HTR-8/SVneo (cell line): ENCODE measurements around the gene IGFBP6.

Experiments
- DNase-seq: peaks from one replicate; pipeline ENCODE4 v3.0.0; 2011; ENCODE audit warnings: low spot score, mixed read lengths; ENCODE audit not compliant: insufficient read length
- FAIRE-seq: peaks from 2 replicates; lab custom pipeline; 2011; peaks lifted over from hg19 to GRCh38; lab: Jason Lieb, UNC

The IGFBP6 gene, protein sequence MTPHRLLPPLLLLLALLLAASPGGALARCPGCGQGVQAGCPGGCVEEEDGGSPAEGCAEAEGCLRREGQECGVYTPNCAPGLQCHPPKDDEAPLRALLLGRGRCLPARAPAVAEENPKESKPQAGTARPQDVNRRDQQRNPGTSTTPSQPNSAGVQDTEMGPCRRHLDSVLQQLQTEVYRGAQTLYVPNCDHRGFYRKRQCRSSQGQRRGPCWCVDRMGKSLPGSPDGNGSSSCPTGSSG

DNA sequence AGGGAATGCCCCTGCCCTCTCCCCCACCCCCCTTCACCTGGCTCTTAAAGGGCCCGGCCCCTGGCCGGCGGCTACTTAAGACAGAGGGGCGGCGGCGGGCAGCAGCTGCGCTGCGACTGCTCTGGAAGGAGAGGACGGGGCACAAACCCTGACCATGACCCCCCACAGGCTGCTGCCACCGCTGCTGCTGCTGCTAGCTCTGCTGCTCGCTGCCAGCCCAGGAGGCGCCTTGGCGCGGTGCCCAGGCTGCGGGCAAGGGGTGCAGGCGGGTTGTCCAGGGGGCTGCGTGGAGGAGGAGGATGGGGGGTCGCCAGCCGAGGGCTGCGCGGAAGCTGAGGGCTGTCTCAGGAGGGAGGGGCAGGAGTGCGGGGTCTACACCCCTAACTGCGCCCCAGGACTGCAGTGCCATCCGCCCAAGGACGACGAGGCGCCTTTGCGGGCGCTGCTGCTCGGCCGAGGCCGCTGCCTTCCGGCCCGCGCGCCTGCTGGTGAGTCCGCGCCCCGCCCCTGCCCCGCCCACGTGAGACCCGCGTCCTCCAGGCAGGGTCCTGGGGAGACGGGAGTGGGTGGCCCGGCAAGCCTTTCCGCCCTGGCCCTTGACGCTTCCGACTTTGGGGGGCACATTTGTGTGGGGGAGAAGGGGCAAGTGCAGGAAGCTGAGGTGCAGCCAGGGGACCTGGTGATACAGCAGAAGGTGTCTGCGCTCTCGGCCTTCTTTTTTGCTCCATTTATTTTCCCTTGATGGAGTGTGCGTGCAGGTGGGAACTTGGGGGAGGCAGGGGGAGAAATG is at the start of gene IGFBP6:
Gene IGFBP6 (plus strand): TSS at position 104 of the 790 bp plus-strand sequence. CDS start 51 bp downstream, at position 155.
- FAIRE-seq (peak; percentile 58), DNase-seq (peak; percentile 30)

DNA sequence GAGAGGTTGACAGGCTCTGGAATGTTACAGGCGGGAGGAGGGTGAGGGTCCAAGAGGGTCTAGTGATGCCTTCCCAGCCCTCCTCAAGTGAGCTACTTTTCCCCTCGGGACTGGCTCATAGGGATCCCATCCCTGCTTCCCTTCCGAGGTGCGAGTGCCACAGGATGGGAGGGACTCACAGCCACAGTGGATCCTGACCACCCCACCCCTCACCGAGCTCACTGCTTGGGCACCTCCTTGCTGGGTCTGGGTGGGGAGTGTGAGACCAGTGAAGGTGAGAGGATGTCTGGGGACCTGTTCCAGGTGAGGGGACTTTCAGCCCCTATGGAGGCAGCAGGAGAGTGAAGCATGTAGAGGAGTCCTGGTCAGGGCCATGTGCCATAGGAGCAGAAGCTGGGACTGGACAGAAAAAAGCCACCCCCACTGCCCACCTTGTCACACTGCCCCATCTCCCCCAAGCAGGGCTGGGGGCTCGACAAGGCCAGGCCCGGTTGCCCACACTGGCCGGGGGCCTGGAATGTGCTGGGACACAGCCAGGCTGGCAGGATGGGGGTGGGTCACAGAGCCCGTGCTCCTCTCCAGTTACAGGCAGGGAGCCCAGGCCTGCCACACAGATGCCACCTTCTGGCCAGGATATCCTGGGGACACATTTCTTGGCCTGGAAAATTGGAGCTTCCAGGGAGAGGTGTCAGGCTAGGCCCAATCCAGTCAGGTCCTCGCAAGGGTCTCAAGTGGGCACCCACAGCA is 49.3 kb upstream of the IGFBP6 start:
- DNase-seq (peak; percentile 50), FAIRE-seq (no peak)

DNA sequence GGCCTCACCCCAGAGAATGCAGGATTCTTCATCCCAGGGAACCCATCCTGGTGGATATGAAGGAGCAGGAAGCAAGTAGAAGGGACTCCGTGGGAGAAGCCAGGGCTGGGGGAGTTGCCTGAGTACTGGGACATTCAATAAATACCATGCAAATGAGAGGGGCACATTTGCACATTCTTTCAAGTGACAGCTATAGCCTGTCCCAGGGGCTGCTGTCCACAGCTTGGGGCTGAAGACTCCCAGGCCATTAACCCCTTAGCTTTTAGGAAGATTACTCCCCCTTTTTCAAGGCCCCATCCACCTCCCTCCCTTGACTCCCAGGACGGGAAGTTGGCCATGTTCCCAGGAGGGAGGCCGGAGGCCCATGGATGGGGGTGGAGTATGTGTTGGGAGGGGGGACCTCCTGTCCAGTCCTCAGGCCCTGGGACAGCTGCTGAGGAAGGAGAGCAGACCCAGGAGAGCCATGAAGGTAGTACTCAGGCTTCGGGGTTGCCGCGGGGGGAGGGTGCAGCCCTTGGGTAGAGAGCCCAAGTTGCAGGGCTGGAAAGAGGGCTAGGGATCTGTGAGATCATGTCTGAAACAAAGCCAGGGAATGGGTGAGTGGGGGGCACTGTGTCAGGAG is 48.6 kb upstream of the IGFBP6 start:
- FAIRE-seq = no peak
- DNase-seq = no peak

DNA sequence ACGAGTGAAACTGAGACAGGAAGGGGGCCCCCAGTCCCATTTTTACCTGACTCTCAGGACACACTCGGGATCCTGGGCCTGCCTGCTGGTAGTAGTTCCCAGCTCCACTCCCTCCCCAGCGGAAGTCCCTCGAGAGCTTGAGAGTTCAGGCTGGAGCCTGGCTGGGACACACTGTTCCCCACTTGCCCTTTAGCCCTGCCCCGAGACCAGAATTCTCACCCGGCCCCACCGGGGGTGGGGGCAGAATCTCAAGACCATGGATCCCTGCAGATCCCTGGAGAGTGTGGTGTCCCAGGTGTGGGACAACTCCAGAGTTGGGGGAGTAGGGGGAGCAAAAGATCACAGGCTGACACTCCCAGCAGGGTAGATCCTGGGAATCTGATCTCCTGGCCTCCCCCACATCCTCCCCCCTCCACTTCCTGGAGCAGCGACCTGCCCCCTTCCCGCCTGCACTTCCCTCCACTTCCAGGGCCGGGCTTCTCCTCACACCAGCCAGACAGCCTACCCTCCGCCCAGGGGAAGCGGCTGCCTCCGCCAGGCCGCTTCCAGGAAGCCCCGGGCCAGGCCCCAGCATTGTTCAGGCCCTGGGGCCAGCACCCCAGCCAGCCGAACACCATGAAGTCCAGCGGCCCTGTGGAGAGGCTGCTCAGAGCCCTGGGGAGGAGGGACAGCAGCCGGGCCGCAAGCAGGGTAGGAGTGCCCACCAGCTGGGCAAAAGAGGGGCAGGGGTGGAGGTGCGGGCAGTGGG is 47.7 kb upstream of the IGFBP6 start, which contains the start of gene TNS2:
Gene TNS2 (plus strand): TSS at position 495 of the 748 bp plus-strand sequence. CDS start 121 bp downstream, at position 616.
- peak; percentile 66 for DNase-seq
- FAIRE-seq = no peak

DNA sequence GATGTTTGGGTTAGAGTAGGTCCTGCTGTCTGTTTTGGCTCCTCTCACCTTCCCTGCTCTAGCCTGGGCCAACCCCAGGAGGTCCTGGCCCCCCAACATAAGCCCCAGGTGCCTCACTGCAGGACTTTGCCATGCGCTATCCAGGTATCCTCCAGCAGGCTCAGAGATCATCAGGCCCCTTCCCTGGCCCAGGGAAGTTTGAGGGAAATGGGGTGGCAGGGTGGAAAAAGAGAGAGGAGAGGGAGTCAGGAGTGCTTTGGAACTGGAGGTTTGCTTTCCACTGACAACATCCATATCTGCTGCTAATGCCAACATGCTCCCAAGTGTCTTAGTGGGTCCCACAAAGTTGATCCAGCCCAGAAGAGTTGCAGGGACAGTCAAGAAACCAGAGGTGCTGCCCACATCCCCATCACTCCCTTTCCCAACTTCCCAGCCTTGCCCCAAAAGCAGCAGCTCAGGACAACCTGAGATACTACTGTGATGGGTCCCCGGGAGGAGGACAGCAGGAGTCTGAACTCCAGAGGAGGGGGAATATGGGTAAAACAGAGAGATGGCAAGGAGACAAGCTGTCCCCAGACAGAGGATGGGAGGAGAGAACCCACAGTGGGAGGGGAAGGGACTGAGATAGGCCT is 46.9 kb upstream of the IGFBP6 start:
- no peak for DNase-seq
- no peak for FAIRE-seq

DNA sequence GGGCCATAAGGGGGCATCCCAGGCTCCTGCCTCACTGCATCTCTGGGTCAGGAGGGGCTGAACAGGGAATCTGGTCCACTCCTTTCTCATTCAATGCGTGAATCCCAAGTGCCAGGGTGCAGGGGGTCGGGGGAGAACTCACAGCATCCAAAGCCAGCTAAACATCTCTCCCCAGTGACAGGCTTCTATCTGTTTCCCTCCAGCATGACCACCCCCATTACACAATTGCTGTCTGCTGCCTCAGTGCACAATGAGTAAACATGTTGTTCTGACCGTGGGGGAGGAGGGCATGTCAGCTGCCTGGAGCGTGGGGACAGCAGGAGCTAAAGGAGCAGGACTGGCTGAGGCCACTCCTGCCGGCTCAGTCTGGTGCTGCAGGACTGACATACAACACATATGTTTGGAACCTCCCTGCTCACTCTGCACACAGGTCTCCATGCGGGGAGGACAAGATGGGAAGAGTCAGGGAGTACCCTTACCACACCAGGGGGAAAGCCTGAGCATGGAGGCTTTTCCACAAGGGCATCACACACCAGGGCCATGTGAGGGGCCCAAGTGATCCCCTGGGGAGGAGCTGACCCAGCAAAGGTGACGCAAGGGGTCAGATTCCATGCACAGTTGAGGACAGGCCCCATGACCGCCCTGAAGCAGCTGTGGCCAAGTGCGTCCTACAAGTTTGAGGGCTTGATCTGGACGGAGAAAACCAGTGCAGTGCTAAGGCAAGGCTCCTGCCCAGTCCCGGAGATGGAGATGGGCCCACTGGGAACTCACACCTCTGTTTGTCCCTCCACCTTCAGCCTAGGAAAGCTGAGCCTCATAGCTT is 46.2 kb upstream of the IGFBP6 start:
- no peak for DNase-seq
- FAIRE-seq = no peak

DNA sequence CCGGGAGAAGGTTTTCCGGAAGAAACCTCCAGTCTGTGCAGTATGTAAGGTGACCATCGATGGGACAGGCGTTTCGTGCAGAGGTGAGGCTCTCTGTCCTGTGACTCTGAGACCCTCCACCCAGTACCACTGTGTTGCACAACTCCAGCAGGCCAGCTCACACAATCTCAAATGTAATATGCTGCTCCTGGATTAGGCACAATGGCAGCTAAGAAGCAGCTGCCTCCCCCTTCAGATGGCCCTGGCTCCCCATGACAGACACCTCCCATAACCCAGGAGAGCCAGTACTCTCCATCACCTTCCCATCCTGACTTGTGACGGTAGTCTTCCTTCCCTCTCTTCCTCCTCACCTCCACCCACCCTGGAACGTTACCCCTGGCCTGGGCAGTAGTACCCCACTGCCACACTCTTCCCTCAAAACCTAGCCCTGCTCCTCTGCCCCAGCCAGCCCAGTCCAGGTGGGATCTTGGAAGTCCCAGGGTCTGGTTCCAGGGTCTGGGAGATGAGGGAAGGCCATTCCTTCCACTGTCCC is 45.5 kb upstream of the IGFBP6 start:
- no peak for FAIRE-seq
- no peak for DNase-seq

DNA sequence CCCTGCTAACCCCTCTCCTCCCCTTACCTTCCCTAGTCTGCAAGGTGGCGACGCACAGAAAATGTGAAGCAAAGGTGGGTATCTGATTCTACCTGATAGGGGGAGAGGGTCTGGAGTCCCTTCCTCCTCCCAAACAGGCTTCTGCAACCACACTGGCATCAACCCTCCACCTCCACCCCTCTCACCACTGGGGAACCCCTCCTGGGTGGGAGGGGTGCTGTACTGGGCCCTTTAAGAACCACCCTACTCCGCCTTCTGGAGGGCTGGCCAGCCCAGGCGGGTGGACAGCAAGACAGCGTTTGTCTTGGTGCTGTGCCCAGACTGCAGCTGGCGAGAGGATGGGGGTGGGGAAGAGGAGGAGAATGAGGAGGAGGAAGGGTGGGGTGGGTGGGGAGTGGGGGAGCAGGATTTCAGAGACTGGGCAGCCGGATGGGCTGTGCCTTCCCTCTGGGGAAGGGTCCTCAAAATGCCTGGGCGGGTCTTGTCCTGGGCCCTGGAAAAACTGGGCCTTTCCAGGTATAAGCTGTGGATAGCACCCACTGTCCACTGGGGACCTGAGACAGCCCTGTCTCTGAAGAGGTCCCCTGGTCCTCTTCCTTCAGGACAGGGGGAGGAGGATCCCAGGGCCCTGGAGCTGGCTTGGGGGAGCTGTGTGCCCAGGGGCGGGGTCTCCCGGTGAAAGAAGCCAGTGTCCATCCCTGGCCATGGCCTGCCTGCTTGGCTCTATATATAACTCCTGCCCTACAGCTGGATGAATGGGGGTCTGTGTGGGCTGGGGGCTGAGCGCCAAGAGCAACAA is 44.8 kb upstream of the IGFBP6 start:
- DNase-seq = no peak
- peak; percentile 4 for FAIRE-seq

DNA sequence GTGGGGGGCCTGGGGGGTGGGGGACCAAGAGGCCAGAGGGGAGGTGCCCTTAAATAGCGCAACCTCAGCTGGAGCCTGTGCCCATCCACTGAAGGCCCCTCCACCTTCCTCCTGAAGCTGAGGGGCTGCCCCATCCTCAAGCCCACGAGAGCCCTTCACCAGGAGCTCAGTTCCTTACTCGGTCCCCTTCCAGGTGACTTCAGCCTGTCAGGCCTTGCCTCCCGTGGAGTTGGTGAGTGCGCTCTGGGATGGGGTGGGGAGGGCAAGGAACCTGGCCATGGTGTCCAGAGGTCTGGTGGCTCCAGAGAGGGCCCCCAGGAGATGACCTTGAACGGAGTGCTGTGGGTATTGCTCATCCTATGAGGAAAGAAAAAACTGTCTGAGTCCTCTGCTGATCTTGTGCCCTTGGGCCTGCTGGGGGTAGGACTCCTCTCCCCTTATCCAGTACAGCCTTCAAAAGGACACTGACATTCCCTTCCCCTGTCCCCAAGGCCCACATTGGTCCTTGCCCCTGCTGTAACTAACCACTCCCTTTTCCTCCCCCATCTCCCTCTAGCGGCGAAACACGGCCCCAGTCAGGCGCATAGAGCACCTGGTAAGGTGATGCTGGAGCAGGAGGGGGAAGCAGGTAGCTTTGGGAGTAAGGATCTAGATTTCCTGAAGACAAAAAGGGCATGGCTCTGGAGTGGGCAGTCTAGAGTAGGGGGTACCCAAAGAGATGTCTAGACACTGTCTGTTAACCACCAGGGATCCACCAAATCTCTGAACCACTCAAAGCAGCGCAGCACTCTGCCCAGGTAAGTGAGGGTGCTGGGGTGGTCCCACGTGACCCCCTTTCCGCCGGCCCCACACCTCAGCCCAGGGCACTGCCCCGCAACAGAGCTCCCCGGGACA is 44.0 kb upstream of the IGFBP6 start:
- FAIRE-seq (no peak), DNase-seq (no peak)

DNA sequence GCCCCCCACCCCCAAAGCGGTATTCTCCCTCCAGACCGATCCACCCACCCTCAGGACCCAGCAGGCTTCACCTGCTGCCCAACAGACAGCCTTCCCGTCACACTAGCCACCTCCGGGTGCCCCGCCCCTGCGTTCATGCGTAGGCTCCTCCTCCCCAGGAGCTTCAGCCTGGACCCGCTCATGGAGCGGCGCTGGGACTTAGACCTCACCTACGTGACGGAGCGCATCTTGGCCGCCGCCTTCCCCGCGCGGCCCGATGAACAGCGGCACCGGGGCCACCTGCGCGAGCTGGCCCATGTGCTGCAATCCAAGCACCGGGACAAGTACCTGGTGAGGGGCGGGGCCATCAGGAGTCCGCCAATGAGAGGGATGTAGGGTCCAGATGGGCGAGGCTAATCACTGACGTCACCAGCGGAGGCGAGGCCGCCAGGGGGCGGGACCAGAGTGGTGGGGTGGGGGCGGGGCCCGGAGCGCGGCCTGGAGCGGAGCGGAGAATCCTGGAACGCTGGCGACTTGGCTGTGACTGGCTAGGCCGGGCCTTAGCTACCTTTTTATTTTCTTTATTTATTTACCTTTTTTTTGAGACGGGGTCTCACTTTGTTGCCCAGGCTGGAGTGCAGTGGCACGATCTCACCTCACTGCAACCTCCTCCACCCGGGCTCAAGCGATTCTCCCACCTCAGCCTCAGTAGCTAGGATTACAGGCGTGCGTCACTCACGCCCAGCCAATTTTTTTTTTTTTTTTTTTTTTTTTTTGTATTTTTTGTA is 43.2 kb upstream of the IGFBP6 start:
- FAIRE-seq = peak; percentile 83
- peak; percentile 83 for DNase-seq

DNA sequence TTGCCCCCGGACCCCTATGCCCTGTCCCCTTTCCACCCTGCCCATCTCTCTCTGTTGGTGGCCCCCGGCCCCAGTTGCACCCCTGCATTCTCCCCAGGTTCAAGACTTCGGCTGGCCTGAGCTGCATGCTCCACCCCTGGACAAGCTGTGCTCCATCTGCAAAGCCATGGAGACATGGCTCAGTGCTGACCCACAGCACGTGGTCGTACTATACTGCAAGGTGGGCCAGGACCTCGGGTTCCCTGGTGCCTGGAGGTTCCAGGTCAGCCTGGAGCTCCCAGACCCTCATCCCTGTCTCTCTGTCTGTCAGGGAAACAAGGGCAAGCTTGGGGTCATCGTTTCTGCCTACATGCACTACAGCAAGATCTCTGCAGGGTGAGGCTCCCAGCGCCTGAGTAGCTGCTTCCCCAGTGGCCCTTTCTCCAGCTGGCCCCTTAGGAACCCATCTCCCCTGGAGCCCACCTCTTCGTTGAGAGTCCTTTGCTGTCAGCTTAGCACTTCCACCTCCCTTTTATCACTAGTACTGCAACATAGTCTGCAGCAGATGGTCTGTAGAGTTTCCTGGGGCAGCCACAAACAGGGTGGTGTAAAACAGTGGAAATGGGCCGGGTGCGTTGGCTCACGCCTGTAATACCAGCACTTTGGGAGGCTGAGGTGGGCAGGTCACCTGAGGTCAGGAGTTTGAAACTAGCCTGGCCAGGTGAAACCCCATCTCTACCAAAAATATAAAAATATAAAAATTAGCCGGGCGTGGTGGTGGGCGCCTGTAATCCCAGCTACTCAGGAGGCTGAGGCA is 41.8 kb upstream of the IGFBP6 start:
- FAIRE-seq = no peak
- no peak for DNase-seq

DNA sequence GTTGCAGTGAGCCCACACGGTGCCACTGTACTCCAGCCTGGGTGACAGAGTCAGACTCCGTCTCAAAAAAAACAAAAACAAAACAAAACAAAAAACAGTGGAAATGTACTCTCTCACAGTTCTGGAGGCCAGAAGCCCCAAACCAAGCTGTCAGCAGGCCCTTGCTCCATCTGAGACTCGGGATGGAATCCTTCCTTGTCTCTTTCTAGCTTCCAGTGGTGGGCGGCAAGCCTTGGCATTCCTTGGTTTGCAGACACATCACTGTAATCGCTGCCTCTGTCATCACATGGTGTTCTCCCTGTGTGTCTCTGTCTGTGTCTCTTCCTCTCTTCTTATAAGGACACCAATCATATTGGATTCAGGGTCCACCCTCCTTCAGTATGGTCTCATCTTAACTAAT is 41.2 kb upstream of the IGFBP6 start:
- no peak for DNase-seq
- FAIRE-seq = no peak

DNA sequence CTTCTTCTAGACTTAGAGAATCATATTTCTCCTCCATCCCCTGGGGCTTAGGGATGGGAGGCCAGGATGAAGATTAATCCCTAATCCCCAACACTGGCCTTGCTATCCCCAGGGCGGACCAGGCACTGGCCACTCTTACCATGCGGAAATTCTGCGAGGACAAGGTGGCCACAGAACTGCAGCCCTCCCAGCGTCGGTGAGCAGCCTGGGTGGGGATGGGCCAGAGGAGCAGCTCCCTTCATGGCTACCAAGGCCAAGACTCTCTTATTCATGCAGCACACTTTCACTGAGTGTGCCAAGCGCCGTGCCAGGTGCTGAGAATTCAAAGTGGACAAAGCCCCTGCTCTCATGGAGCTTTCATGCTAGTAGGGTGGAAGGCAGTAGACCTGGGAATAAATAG is 40.6 kb upstream of the IGFBP6 start:
- FAIRE-seq (no peak), DNase-seq (no peak)

DNA sequence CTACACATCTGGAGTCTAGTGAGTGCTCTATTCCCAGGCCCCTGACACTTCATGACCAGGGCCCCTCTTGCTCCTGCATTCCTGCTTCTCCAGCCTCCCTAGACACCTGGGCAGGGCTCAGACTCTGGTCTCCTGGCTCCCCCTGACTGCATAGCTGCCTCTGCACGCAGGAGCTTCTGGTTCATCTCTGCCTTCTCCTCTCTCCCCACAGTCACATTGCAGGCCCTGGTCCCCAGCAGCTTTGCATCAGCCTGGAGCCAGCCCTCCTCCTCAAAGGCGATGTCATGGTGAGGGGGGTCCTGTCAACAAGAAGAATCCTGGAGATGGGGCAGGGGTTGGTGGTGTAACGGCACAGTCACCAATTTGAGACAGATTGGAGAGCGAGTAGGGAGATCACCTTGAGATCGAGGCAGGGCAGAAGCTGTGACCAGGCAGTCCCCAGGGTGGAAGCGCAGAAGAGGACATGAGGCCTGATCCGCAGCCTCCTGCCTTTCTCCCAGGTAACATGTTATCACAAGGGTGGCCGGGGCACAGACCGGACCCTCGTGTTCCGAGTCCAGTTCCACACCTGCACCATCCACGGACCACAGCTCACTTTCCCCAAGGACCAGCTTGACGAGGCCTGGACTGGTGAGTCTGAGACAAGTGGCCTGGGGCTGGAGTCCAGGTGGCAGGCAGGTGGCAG is 39.5 kb upstream of the IGFBP6 start:
- FAIRE-seq (no peak), DNase-seq (no peak)
